Stimulated activated naive CD8-positive, alpha-beta T cell treated with anti-CD3 and anti-CD28 coated beads, Interleukin-15, Interleukin-2, amounts not matched to agents 100 ng/mL and 50 ng/mL, for 24 hours (primary cell): ENCODE data around the gene PSMD9.
"Not testable (repeated sequence)": the region's sequence is repeated elsewhere in the genome, so short reads cannot be mapped to it uniquely, and the experiment has no call there.

Experiments
- H3K27ac Mint-ChIP-seq: one replicate; pipeline ENCODE4 v1.8.0; 2021; ENCODE audit warnings: mild to moderate bottlenecking, mixed read lengths
- H3K27me3 Mint-ChIP-seq: one replicate; pipeline ENCODE4 v1.8.0; 2021; ENCODE audit warnings: mixed read lengths
- H3K36me3 Mint-ChIP-seq: one replicate; pipeline ENCODE4 v1.8.0; 2021; ENCODE audit warnings: low read depth, mixed read lengths
- H3K4me1 Mint-ChIP-seq: one replicate; pipeline ENCODE4 v1.8.0; 2021; ENCODE audit warnings: low read depth, mixed read lengths
- H3K4me3 Mint-ChIP-seq: one replicate; pipeline ENCODE4 v1.8.0; 2021; ENCODE audit warnings: mild to moderate bottlenecking, mixed read lengths
- H3K9me3 Mint-ChIP-seq: one replicate; pipeline ENCODE4 v1.8.0; 2021; ENCODE audit warnings: mixed read lengths

PSMD9 gene

DNA sequence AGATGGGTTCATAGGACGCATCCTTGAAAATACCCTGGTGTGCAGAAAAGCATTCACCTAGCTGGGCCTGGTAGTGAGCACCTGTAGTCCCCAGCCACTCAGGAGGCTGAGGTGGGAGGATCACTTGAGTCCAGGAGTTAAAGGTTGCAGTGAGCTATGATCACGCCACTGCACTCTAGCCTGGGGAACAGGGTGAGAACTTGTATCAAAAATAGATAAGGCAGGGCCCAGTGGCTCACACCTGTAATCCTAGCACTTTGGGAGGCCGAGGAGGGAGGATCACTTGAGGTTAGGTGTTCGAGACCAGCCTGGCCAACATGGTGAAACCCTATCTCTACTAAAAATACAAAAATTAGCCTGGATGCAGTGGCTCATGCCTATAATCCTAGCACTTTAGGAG, 27.9 kb upstream of the PSMD9 start:
- not testable (repeated sequence) for H3K27me3 Mint-ChIP-seq, H3K9me3 Mint-ChIP-seq, H3K4me1 Mint-ChIP-seq, H3K27ac Mint-ChIP-seq, H3K36me3 Mint-ChIP-seq, H3K4me3 Mint-ChIP-seq

DNA sequence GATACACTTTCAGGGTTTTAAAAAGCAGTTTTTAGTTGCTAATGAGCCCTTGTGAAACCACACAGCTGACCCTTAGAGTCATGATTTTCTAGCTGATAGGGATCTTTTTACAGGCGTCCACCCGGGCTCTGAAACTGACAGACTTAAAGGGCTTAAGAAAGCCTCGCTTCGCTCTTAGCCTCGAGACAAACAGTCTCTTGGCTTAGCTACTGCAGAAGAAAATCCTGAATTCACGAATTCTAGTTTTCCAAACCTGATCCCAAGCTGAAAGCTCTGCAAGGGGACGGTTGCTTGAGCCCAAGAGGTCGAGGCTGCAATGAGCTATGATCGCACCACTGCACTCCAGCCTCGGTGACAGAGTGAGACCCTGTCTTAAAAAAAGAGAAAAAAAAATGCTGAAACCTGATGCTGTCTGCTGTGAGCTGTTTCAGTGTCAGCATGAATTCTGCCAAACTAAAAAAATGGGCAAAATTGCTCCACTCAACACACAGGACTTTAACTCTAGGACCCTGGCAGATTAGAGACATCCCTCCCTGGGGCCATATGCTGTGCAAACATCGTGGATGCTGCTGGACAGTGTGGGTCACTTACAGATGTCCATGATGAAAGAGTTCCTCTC, 26.8 kb upstream of the PSMD9 start:
- no peak overlapping the region for H3K27ac Mint-ChIP-seq
- no peaks in the 10 kb centered on the region for H3K9me3 Mint-ChIP-seq
- no peak overlapping the region for H3K4me3 Mint-ChIP-seq
- no peaks in the 10 kb centered on the region for H3K4me1 Mint-ChIP-seq
- no peaks in the 10 kb centered on the region for H3K27me3 Mint-ChIP-seq
- no peaks in the 10 kb centered on the region for H3K36me3 Mint-ChIP-seq

DNA sequence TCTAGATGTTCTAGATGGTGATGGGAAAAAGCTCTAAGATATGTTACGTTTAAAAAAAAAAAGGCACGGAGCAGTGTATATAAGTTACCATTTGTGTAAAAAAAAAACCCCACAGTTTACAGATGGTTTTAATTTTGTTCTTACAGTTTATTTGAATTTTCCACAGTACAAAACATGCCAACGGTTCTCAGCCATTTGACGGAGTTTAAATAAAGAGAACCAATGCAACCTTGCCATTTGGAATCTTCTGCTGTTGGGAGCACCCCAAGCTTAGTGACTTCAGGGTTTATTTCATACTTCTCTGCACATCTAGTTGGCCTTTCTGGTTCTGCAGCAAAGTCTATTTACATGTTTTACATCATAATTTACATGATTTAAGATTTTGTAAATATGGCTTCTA, 22.3 kb upstream of the PSMD9 start:
- no peak overlapping the region for H3K27ac Mint-ChIP-seq
- H3K36me3 Mint-ChIP-seq: no peaks in the 10 kb centered on the region
- no peak overlapping the region for H3K4me3 Mint-ChIP-seq
- no peaks in the 10 kb centered on the region for H3K27me3 Mint-ChIP-seq
- no peaks in the 10 kb centered on the region for H3K9me3 Mint-ChIP-seq
- no peaks in the 10 kb centered on the region for H3K4me1 Mint-ChIP-seq

DNA sequence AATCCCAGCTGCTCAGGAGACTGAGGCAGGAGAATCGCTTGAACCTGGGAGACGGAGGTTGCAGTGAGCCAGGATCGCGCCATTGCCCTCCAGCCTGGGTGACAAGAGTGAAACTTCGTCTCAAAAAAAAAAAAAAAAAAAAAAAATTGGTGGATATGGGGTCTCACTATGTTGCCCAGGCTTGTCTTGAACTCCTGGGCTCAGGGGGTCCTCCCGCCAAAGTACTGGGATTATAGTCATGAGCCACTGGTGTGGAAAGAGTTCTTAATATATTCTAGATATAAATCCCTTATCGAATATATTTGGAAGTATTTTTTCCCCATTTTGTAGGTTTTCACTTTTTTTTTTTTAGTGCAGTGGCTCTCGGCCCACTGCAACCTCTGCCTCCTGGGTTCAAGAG, 19.4 kb upstream of the PSMD9 start:
- H3K4me1 Mint-ChIP-seq, H3K36me3 Mint-ChIP-seq, H3K27ac Mint-ChIP-seq, H3K9me3 Mint-ChIP-seq, H3K4me3 Mint-ChIP-seq, H3K27me3 Mint-ChIP-seq: not testable (repeated sequence)

DNA sequence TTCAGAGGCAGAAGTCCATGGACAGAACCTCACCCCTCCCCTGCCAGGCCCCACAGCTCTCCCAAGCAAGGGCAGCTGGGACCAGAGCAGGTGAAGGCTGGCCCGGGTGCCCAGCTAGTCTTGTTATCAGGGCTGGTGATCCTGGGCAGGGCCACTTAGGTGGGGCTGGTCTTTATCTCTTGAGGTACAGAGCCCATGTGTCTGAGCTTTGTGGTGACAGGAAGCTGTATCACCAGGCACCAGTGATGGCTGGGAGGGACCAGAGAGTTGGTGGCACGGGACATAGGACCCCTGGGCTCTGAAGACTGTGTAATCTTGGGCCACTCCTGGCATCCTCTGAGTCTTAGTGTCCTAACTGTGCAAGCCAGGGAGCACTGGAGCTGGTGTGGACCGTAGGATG, 17.1 kb upstream of the PSMD9 start:
- no peaks in the 10 kb centered on the region for H3K9me3 Mint-ChIP-seq
- H3K4me1 Mint-ChIP-seq: peaks cover 7% of the 10 kb centered on the region
- H3K4me3 Mint-ChIP-seq: no peak overlapping the region
- no peaks in the 10 kb centered on the region for H3K27me3 Mint-ChIP-seq
- H3K36me3 Mint-ChIP-seq: no peaks in the 10 kb centered on the region
- H3K27ac Mint-ChIP-seq: no peak overlapping the region

DNA sequence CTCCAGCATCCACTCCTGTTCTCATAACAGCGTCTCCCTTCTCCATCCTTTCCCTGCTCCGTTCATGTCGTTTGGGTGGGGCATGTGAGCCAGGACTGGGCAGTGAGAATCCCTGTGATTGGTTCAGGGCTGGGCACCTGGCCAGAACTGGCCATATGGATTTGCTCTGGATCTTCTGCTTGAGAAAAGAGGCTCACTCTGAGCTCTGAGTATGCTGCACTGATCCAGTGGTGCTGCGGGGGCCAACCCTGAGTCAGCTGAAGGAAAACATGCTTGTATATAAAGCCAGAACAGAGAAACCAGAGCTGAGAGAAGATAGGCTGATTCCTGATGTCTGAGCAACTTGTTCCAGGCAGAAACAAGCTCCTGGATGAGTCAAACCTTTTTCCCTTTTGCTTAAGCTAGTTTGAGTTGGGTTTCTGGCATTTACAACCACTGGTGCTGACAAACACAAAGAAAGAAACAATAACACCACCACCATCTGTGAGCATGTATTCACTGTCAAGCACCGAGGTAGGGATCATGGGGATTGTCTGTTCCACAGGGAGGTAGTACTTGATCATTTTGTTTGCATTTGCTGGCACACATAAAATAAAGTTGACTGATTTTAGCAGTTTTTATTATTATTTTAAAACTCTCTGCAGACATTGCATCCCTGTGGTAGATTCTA, 15.9 kb upstream of the PSMD9 start:
- H3K4me3 Mint-ChIP-seq: no peak overlapping the region
- peaks cover 7% of the 10 kb centered on the region for H3K4me1 Mint-ChIP-seq
- H3K36me3 Mint-ChIP-seq: no peaks in the 10 kb centered on the region
- no peaks in the 10 kb centered on the region for H3K9me3 Mint-ChIP-seq
- peak overlapping the region; percentile 61 for H3K27ac Mint-ChIP-seq
- H3K27me3 Mint-ChIP-seq: no peaks in the 10 kb centered on the region

DNA sequence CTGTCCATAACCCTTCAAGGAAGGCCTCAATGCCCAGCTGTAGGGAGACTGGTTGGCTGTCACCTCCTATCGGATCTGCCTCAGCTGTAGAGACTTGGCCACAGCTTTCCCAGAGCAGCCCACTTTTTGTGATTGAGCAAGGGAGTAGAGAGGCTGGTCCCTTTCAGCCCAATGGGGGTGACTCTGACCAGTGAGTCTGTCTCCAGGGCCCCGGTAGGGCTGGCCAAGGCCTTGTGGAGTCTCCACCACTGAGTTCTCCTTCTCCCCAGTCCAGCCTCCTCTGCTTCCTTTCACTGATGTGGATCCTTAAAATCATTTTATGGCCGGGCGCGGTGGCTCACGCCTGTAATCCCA, 15.4 kb upstream of the PSMD9 start:
- Mint-ChIP-seq H3K36me3 (no peaks in the 10 kb centered on the region), H3K9me3 (no peaks in the 10 kb centered on the region), H3K27ac (no peak overlapping the region), H3K27me3 (no peaks in the 10 kb centered on the region), H3K4me1 (peaks cover 7% of the 10 kb centered on the region), H3K4me3 (no peak overlapping the region)

DNA sequence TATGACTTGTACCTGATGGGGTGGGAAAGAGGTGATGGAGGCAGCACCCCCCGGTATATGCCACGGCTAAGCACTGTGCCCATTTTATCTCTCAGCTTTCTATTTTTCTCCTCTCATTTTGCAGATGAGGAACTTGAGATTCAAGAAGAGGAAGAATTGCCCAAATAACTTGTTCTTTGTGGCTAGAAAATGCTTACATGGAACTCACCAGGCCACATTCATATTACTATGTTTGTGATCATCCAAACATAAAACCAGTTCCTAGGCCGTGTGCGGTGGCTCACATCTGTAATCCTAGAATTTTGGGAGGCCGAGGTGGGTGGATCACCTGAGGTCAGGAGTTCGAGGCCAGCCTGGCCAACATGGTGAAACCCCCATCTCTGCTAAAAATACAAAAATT, 14.5 kb upstream of the PSMD9 start:
- Mint-ChIP-seq H3K9me3 (no peaks in the 10 kb centered on the region), H3K27me3 (no peaks in the 10 kb centered on the region), H3K4me3 (no peak overlapping the region), H3K4me1 (peaks cover 7% of the 10 kb centered on the region), H3K36me3 (no peaks in the 10 kb centered on the region), H3K27ac (no peak overlapping the region)

DNA sequence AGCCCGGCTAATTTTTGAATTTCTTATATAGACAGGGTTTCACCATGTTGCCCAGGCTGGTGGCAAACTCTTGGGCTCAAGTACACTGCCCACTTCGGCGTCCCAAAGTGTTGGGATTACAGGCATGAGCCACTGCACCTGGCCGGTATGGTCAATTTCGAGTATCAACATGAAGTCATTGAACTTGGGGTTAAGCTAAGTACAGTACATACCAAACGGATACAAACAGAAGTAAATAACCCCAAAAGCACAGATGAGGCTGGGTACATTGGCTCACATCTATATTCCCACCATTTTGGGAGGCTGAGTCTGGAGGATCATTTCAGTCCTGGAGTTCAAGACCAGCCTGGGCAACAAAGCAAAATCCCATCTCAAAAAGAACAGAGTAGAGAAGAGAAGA, 13.0 kb upstream of the PSMD9 start:
- H3K27ac Mint-ChIP-seq: no peak overlapping the region
- no peaks in the 10 kb centered on the region for H3K36me3 Mint-ChIP-seq
- no peaks in the 10 kb centered on the region for H3K9me3 Mint-ChIP-seq
- no peak overlapping the region for H3K4me3 Mint-ChIP-seq
- H3K27me3 Mint-ChIP-seq: no peaks in the 10 kb centered on the region
- peaks cover 7% of the 10 kb centered on the region for H3K4me1 Mint-ChIP-seq

DNA sequence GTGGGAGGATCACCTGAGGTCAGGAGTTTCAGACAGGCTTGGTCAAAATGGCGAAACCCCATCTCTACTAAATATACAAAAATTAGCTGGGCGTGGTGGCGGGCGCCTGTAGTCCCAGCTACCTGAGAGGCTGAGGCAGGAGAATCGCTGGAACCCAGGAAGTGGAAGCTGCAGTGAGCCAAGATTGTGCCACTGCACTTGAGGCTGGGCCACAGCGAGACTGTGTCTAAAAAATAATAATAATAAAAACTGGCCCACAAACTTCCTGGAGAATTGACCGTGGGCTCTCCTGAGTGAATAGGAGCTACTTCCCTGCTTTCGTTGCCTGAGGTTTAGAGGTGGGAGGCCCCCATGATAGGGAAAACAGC, 12.5 kb upstream of the PSMD9 start:
- not testable (repeated sequence) for H3K9me3 Mint-ChIP-seq, H3K4me3 Mint-ChIP-seq, H3K36me3 Mint-ChIP-seq, H3K27me3 Mint-ChIP-seq, H3K27ac Mint-ChIP-seq, H3K4me1 Mint-ChIP-seq

DNA sequence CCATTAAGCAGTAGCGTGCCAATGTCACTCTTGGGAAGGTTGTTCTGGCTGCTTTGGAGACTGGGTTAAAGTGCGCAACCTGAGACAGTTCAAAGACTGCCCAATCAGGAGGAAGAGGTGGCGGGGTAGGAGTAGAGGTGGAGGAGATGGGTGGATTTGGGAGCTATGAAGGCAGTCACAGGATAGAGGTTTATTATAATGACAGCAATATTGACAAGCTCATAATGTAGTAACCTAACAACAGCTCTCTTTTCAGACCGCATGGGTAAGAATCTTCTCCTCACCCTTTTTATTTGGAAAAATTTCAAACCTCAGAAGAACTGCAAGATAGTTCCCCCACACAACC, 5.3 kb upstream of the PSMD9 start:
- H3K27me3 Mint-ChIP-seq: no peaks in the 10 kb centered on the region
- no peaks in the 10 kb centered on the region for H3K9me3 Mint-ChIP-seq
- no peaks in the 10 kb centered on the region for H3K36me3 Mint-ChIP-seq
- H3K4me3 Mint-ChIP-seq: no peak overlapping the region
- H3K4me1 Mint-ChIP-seq: peaks cover 9% of the 10 kb centered on the region
- H3K27ac Mint-ChIP-seq: no peak overlapping the region

DNA sequence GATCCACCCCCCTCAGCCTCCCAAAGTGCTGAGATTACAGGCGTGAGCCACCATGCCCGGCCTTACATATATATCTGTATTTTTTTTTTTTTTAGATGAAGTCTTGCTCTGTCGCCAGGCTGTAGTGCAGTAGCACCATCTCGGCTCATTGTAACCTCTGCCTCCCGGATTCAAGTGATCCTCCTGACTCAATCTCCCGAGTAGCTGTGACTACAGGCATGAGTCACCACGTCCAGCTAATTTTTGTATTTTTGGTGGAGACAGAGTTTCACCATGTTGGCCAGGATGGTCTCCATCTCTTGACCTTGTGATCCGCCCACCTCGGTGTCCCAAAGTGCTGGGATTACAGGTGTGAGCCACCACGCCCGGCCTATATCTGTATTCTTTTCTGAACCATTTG, 3.5 kb upstream of the PSMD9 start:
- H3K4me1 Mint-ChIP-seq: peaks cover 25% of the 10 kb centered on the region
- H3K9me3 Mint-ChIP-seq, H3K27me3 Mint-ChIP-seq, H3K36me3 Mint-ChIP-seq, H3K27ac Mint-ChIP-seq, H3K4me3 Mint-ChIP-seq: not testable (repeated sequence)

DNA sequence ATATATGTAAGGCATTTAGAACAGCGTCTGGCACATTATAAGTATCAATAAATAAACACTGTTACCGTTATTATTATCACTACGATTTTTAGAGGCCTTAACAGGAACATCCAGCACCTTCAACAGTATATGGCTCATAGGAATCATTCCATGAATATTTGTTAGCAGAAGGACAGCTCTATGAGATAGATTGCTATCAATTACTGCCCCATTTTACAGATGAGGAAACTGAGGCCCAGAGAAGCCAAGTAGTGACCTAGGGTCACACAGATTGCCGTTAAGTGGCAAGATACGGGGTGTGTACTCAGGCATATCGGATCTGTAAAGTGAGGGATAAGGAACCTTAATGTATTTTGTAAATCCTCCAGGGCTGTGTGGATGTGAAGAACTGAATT, 510 bp upstream of the PSMD9 start:
- H3K9me3 Mint-ChIP-seq: no peaks in the 10 kb centered on the region
- H3K4me1 Mint-ChIP-seq: peaks cover 43% of the 10 kb centered on the region
- H3K4me3 Mint-ChIP-seq: peak overlapping the region; percentile 98
- H3K27ac Mint-ChIP-seq: peak overlapping the region; percentile 98
- peaks cover 10% of the 10 kb centered on the region for H3K36me3 Mint-ChIP-seq
- no peaks in the 10 kb centered on the region for H3K27me3 Mint-ChIP-seq

DNA sequence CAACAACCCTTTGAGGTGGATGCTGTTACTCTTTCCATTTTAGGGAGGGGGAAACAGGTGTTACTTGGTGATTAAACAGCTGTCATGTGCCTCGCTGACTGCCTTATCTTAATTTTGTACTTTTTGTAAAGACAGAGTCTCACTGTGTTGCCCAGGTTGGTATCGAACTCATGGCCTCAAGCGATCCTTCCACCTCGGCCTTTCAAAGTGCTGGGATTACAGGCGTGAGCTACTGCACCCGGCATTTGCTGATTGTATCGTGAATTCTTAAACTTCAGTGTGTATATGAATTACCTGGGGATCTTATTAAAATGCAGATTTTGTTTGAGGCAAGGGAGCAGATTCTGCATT, 659 bp downstream of the PSMD9 start:
- Mint-ChIP-seq H3K9me3 (no peaks in the 10 kb centered on the region), H3K4me1 (peaks cover 54% of the 10 kb centered on the region), H3K36me3 (peaks cover 19% of the 10 kb centered on the region), H3K4me3 (peak overlapping the region; percentile 98), H3K27me3 (no peaks in the 10 kb centered on the region), H3K27ac (peak overlapping the region; percentile 98)

DNA sequence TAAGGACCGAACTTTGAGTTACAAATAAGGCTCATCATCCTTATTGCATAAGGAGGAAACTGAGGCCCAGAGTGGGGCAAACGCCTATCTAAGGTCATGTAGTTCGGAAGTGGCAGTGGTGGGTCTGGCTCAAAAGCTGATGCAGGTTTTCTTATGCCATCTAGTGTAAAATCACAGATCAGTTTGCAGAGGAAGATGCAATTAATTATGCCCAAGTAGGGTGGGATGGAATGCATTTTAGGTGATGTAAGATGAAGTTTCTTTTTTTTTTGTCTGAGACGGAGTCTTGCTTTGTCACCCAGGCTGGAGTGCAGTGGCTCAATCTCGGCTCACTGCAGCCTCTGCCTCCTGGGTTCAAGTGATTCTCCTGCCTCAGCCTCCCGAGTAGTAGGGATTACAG, 1.1 kb downstream of the PSMD9 start:
- H3K4me1 Mint-ChIP-seq: peaks cover 58% of the 10 kb centered on the region

DNA sequence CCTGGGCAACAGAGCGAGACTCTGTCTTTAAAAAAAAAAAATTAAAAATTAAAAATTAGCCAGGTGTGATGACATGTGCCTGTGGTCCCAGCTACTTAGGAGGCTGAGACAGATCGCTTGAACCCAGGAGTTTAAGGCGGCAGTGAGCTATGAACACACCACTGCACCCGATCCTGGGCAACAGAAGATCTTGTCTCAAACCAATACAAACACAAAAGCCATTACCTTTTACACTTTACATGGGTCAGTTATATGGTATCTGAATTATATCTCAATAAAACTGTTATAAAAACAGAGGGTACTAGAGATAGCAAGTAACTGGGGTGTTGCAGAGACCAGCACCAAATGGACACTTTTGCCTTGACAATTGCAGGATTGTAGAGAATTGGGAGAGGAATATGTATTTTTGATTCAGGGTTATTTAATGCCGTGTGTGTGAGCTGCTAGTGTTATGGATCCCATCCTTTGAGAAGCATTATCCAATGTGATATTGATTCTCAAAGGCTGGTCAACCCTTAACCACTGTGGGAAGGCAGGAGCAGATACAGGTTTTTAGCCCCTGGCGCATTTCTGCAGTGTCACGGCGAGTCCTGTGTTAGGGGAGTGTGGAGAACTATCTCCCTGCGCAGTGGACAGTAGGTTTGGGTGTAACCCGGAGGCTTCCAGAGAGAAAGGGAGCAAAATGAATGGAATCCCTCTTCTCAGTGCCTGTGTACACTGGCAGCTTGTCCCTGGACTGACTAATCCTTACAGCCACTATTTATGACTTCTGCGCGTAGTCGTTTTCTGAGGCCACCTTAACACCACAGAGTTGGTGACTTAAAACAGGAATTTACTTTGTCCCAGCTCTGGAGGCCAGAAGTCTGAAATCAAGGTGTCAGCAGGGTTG, 4.3 kb downstream of the PSMD9 start:
- Mint-ChIP-seq H3K27ac (peak overlapping the region; percentile 77), H3K4me1 (peaks cover 54% of the 10 kb centered on the region), H3K36me3 (peaks cover 29% of the 10 kb centered on the region), H3K9me3 (no peaks in the 10 kb centered on the region), H3K27me3 (no peaks in the 10 kb centered on the region), H3K4me3 (no peak overlapping the region)

More for the DNA sequence above, 1.1 kb downstream of the PSMD9 start:
- Mint-ChIP-seq H3K36me3 (peaks cover 19% of the 10 kb centered on the region), H3K4me3 (peak overlapping the region; percentile 98), H3K27ac (peak overlapping the region; percentile 98)
- not testable (repeated sequence) for H3K9me3 Mint-ChIP-seq, H3K27me3 Mint-ChIP-seq
